ENCODE data around the gene DCPS.

- no peak for TF ChIP-seq CTCF (IDR thresholded peaks at IDR 0.05 in 2 of 3, conservative IDR thresholded peaks at IDR 0.05 in 1 of 3; ENCODE audit: borderline replicate concordance in 1 of 3, insufficient read depth in 1 of 3, low read depth in 2 of 3, low read length in 2 of 3)
- no peak for TF ChIP-seq EZH2phosphoT487 (IDR thresholded peaks at IDR 0.05; ENCODE audit: borderline replicate concordance)
- no peak for TF ChIP-seq POLR2AphosphoS5 (IDR thresholded peaks at IDR 0.05; ENCODE audit: low read depth, low read length)
- TF ChIP-seq SIN3A (IDR thresholded peaks at IDR 0.05; ENCODE audit: low read depth), result no peak
- no peak for TF ChIP-seq POLR2A (IDR thresholded peaks at IDR 0.05; ENCODE audit: borderline replicate concordance, extremely low read depth, insufficient read depth, insufficient read length)
- no peak for TF ChIP-seq REST (IDR thresholded peaks at IDR 0.05; ENCODE audit: low read depth)
- no peak for TF ChIP-seq CBX3 (IDR thresholded peaks at IDR 0.05; ENCODE audit: low read depth)
- no peak for TF ChIP-seq ZNF274 (IDR thresholded peaks at IDR 0.05; ENCODE audit: low read depth, low read length)
- TF ChIP-seq EZH2 (IDR thresholded peaks at IDR 0.05), result no peak
These were observed 31.6 kb downstream of the DCPS start for GRCh38 chr11:126335463-126335760.
